Measurements from ENCODE around the gene ATP5F1E.
"Not testable (repeated sequence)": the region's sequence is repeated elsewhere in the genome, so short reads cannot be mapped to it uniquely, and the experiment has no call there.

The ATP5F1E gene

DNA sequence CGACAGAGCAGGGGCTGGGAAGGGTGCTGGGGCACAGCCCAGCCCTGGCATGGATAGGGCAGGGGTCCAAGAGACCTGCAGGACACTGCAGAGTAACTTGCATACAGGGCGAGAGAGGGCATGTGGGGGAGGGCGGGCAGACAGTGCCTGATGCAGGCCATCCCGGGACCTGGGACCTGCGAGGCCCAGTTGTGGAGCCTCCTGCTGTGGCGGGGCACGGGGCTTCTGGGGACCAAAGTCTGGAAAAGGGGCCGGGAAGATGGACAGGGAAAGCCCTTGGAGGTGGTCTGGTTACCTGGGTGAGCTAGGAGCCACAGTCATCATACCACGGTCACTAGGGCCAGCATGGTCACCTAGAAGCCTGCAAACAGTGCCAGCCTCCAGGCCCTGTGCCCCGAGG is 13.3 kb downstream of the ATP5F1E start:
- DNase-seq, result no peak

DNA sequence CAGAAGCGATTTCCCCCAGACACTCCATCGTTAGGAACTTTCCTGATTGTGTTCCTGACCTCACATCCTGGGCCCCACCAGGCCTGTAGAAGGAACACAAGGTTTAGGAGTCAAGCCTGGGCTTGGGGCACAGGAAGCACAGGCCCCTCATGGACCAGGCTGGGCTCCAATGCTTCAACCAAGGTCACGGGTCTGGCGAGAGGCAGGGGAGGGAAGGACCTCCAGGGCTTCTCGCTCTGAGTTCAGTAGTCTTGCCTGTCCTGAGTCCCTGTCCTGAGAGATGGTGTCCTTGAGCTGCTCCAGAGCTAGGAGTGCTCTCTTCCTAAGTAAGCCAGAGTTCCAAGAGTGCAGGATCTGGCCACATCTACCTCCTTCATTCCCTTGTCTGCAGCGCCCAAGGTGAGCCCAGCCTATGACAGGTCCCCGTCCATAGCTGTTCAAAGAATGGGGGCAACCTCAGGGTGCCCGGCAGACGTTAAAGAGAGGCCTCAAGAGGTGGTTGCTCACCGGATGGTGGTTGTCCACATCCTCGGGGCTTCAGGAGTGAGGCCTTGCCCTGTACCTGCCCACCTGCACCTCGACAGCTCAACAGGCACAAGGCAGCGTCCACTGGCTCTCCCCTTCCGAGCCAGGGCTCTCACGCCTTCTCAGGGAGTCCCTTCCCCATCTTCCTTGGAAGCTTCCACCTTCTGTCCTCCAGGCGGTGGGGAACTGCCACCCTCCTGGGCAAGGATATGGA is 14.5 kb downstream of the ATP5F1E start:
- DNase-seq, result no peak

DNA sequence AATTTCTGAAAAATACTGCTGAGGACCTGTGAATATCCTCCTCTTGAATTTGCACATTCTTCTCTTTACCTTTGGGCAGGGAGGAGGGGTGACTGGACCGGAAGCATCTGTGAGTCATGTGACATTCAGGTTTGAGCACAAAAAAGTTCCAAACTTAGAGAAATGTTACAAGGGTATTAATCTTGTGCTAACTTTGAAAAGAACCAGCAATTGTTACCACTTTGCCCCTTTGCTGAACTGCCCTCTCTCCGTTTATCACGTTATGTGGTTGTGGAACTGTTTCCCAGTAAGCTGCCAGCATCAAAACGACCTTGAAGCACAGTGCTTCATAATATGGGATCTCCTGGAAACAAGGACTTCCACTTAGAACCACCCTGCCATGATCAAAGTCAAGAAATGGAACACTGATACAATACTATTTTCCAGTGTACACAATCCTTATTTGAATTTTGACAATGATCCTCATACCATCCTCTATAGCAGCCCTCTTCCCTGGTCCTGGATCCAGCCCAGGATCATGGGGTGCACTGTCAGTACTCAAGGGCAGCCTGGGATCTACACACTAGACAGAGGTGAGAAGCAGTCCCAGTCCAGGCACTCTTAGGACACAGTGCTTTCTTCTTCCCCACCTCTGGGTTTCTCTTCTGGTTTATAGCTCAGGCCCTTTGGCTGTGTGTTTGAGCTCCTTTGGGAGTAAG is 15.2 kb downstream of the ATP5F1E start:
- no peak for DNase-seq

GRCh38 chr20:59015812-59016711 is 16.1 kb downstream of the ATP5F1E start:
- DNase-seq, result no peak

- DNase-seq, result no peak
These were observed 16.7 kb downstream of the ATP5F1E start for GRCh38 chr20:59015411-59015810.

DNA sequence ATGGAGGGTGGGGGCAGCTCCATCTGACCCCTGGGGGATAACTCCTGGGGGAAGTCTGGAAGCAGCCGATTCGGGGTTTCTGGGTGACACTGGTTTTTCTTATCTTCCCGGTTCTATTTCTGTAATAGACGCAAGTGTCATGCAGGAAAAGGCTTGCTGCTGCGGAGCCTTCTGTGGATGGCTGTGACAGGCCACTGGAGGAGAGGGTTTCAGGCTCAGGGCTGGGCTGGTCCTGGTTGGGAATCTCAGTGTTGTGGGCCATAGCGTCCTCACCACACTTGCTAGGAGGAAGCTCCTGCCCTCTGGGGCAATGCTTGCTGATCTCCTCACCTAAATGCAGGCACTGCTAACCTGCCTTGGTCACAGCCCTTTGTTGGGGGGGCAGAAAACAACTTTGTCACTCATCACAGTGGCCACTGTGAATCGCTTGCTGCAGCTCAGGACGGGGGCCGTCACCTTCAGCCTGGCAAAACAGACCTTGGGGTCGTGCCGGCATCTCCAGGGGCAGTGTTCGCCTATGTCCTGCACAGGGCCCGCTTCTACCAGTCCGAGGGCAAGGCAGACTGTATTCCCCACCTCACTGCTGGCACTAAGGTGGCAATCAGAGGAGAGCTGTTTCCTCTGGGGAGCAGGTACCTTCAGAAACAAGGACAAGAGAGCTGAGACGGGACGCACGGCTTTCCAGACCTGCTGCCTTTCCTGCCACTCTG is 17.3 kb downstream of the ATP5F1E start:
- no peak for DNase-seq

DNA sequence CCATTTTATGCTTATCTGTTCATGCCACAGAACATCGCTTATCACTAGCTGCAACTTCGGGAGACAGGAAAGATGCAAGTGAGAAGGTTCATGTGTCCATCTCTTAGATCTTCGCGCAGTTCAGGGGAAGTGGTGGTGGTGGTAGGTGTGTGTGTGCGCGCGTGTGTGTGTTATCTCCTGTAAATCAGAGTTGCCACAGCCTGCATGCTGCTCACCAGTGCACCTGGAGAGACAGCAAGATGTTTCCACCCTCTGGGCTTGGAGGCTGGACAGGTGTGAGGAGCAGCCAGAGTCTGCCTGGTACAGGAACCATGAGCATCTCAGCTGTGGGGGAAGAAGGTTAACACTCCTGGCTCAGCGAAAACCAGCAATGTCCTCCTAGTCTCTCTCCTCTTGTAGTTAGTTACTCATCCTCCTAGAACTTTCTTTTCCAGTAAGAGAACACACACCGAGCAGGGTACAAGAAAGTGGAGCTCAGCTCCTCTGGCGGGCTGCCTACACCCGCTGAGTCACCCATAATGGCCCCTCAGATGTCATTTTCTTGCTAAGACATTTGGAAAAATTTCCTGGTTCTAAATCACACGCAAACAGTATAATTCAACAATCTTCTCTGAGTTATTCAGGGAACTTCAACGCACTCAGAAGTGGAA is 18.1 kb downstream of the ATP5F1E start:
- peak; percentile 70 for DNase-seq

GRCh38 chr20:59013031-59013951 is 18.8 kb downstream of the ATP5F1E start:
- no peak for DNase-seq

DNA sequence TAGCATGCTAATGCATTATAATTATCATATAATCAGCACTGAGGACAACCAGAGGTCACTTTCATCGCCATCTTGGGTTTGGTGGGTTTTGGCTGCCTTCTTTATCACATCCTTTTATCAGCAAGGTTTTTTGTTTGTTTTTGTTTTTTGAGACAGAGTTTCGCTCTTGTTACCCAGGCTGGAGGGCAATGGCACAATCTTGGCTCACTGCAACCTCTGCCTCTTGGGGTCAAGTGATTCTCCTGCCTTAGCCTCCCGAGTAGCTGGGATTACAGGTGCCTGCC is 20.3 kb downstream of the ATP5F1E start:
- not testable (repeated sequence) for DNase-seq

DNA sequence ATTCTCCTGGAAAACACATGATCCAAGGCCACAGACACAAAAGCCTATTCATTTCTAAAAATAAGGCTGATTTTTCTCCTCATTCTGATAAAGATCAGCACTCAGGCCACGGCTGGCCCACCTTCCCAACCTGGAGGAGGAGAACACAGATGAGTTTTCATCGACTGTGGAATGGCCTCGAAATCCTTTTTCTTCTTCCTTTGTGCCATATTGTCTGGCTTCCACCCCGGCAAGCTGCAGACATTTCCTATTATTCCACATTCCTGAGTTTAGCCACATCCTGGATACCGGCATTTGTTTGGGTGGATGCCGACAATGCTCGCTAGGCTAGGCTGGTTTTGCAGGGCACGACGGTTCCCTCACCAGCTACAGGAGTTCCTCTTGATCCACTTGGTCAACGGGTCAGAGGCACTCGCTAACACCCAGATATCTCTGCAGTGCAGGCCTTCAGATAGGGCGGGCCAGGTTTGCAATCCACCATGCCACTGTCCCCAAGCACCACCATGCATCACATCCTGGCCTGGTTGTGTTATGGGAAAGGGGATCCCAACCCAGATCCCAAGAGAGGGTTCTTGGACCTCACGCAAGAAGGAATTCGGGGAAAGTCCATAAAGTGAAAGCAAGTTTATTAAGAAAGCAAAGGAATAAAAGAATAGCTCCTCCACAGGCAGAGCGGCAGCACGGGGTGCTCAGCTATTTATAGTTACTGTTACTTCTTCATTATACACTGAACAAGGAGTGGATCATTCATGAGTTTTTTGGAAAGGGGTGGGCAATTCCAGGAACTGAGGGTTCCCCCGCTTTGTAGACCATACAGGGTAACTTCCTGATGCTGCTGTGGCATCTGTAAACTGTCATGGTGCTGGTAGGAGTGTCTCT is 20.9 kb downstream of the ATP5F1E start:
- DNase-seq, result peak; percentile 91

- no peak for DNase-seq
These were observed 21.7 kb downstream of the ATP5F1E start for GRCh38 chr20:59010321-59010994.

- DNase-seq, result no peak
These were observed 23.3 kb downstream of the ATP5F1E start for GRCh38 chr20:59008715-59009336.

DNA sequence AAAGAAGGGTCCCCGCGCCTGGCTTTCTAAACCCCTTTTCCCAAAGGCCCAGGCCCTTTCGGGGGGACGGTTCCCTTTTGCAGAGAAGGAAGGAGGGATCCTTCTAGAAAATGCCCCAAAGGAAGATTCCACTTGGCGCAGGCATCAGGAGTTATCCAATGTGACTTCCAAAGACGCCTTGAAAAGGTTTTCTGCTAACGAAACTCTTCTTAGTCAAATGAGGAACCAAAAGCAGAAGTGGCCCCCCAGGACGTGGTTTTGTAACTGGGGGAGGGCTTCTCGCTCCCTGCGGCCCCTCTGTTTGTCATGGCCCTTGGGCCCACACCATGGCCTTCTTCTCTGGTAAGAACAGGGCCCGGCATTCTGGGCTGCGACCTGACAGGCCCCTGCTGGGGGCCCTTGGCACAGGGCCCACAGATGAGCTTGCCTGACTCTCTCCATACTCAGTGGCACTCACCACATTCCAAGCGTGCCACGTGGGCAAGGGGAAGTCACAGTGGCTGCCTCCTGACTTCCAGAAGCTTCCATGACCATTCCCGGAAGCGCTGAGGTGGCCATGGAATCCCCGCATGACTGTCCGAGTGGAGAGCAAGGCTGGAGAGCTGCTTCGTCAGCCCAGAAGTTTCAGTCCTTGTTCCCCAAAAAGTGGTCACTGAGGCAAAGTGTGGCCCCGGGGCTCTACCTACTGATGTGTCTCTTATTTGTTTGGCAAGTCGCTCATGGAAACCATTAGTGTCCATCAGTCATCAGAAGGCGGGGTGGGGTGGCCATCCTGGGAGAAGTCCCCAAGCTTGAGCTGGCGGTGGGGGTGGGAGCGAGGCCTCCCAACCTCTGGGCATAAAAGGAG is 24.2 kb downstream of the ATP5F1E start:
- DNase-seq, result no peak

DNA sequence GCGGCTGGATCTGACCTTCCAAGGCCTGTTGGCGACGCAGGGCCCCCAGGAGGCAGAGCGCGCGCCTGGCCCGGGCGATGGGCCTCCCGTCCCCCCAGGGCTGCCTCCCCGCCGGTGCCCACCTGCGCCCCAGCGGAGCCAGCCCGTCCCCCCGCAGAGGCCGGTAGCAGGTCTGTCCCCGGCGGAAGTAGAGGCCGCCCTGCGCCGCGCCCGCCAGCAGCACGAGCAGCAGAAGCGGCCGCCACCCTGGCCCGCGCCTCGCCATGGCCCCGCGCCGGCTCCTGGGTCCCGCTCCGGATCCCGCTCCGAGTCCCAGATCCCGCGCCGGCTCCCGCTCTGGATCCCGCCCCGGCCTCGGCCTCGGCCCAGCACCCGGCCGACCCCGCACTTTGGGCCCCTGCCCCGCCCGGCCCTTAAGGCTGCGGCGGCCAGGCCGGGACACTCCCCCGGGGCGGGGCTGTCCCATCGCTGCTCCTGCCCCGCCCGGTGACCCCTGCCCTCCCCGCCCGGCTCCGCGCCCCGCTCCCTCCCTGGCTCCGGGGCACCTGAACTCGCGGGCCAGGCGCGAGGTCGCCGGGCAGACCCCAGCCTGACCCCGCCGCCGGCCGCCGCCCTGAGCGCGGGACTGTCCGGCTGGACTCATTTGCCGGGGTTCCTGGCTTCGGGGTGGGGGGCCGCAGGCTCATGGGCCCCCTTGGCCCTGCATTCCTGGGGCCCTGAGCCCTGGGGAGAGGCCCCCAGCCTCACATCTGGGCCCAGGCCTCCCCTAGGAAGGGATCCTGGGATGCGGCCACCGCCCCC is 25.1 kb downstream of the ATP5F1E start, which contains the start of gene CTSZ:
TSS of gene CTSZ (minus strand) at position 391 of the 801 bp plus-strand sequence. CDS start at position 265, 126 bp downstream.
- DNase-seq, result peak; percentile 48

GRCh38 chr20:59006167-59006863 is 25.8 kb downstream of the ATP5F1E start:
- peak; percentile 30 for DNase-seq

GRCh38 chr20:59005523-59006166 is 26.5 kb downstream of the ATP5F1E start:
- no peak for DNase-seq
